GM19438 (cell line): ENCODE results near the gene RPS24.

Experiments used
- ATAC-seq: cut with Tn5 transposase; IDR thresholded peaks from one replicate; pipeline ENCODE4 v1.9.1; 2021; ENCODE audit warnings: low read depth; ENCODE audit not compliant: unreplicated experiment

The RPS24 gene

DNA sequence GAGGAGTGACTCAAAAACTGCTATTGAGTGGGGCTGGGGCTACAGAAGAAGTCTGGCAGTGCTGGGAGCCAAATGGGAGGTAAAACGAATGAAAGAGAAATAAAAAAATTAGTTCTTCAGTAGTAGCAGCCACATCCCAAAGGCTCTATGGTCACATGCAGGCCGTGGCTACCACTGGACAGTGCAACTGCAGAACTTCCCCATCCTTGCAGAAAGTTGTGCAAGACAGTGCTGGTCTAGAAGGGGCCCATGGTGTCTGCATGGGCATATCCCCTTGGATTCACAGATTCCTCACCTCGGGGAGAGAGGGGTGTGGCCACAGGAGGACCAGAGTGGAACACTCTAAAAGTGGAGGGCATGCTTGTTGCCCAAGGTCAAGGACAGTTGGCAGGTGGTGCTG is 47.6 kb downstream of the RPS24 start:
- ATAC-seq: no peak

DNA sequence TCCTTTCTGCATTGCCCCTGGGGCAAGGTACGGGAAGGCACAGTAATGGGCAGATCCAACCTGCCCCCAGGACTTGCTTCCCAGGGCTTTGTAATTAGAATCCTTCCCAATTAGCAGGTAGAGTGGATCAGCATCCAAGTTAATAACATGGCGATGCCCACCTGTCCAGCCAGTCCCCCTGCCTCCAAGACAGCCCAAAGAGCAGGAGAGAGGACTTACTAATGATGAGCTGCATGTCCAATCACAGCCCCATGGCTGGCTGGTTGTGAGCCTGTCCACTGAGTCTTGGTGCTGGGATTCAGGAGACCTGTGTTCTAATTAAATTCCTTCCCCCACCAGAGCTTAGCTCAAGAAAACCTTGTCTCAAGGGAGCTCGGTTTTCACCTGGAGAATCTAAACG is 49.0 kb downstream of the RPS24 start:
- ATAC-seq: no peak
